IPS DF 6.9 (cell line): ENCODE results near the gene SH3RF2.

Source experiments
- DNase-seq: peaks from one replicate; pipeline ENCODE4 v3.0.0-alpha.2; 2013; ENCODE audit warnings: low read depth, low spot score
- H3K27ac ChIP-seq: one replicate; pipeline ENCODE4 v1.5.1; 2013; ENCODE audit warnings: low read length, control low read depth
- H3K27me3 ChIP-seq: 2 replicates; pipeline ENCODE4 v1.6.1; 2013; ENCODE audit warnings: mild to moderate bottlenecking, low read length; ENCODE audit not compliant: control insufficient read depth, insufficient read depth
- H3K36me3 ChIP-seq: 2 replicates; pipeline ENCODE4 v1.6.1; 2013; ENCODE audit warnings: low read length; ENCODE audit not compliant: control insufficient read depth, insufficient read depth
- H3K4me1 ChIP-seq: 2 replicates; pipeline ENCODE4 v1.6.1; 2013; ENCODE audit warnings: low read length; ENCODE audit not compliant: control insufficient read depth, insufficient read depth
- H3K4me3 ChIP-seq: 2 replicates; pipeline ENCODE4 v1.5.1; 2013; ENCODE audit warnings: mild to moderate bottlenecking, low read length
- H3K9me3 ChIP-seq: 2 replicates; pipeline ENCODE4 v1.6.1; 2013; ENCODE audit warnings: low read length, inconsistent platforms; ENCODE audit not compliant: control insufficient read depth, insufficient read depth
- WGBS: extraction: QIAGEN DNeasy Blood & Tissue Kit; methylation state at CpG from one replicate; pipeline ENCODE4 v1.1.7; 2013; ENCODE audit warnings: mixed read lengths, missing lambda C conversion rate; ENCODE audit not compliant: insufficient read length, insufficient coverage; 5-methylcytosine and 5-hydroxymethylcytosine counted together

SH3RF2 gene

DNA sequence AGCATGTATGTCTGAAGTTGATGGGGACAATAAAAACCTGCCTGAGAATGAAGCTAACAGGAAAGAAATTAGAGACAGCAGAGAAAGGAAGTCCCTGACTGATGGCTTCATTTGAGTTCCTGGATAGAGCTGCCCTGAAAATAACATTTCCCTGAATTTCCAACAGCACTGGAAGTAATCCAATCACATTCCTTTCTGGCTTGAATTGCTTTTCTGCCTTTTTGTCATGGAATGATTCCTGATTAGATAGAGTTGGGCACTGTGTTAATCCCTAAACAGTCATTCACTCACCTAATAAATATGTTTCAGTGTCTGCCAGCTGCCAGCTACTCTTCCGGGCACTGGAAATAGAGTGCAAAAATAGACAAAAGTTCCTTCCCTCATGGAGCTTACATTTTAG is 30.0 kb upstream of the SH3RF2 start:
- no peaks in the 10 kb centered on the region for H3K36me3 ChIP-seq
- no peak for DNase-seq
- no peaks in the 10 kb centered on the region for H3K27me3 ChIP-seq
- WGBS, result no CpG with 5 or more reads among the region's 1 CpG
- no peaks in the 10 kb centered on the region for H3K4me1 ChIP-seq
- no peaks in the 10 kb centered on the region for H3K9me3 ChIP-seq
- H3K4me3 ChIP-seq, result no peak overlapping the region
- no peak overlapping the region for H3K27ac ChIP-seq

DNA sequence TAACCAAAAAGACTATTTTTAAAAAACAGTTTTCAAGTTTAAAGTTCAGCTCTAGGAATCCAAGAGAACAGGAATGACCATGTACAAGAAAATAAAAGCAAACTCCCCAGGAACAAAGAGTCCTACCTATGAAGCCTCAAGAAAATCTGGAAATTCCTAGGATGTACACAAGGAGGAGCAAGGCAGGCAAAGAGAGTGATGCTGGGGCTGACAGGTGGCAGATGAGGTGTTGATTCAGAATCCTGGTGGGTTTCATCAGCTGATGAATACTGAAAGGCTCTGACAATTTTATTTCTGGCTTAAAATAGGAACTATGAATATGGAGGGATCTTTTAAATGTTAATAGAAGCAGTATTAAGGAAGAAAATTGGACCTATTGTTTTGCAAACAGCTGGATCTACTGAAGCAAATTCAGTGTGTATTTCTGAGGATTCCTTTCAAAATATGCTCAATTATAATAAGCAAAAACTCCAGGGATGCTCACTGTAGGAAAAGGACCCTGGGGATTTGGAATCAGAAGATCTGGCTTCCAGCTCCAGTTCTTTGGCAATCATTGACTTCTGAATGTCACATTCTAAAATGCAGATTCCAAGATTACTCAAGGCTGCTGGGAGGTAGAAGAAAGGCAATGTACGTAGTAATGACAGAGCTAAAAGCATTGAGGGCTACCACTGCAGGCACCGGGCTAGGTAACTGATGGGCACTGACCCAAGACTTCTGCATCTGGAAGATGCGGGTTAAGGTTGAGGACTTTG is 28.0 kb upstream of the SH3RF2 start:
- no CpG with 5 or more reads among the region's 3 CpGs for WGBS
- Histone ChIP-seq H3K4me1 (no peaks in the 10 kb centered on the region), H3K4me3 (no peak overlapping the region), H3K9me3 (no peaks in the 10 kb centered on the region), H3K27ac (no peak overlapping the region), H3K27me3 (no peaks in the 10 kb centered on the region), H3K36me3 (no peaks in the 10 kb centered on the region)
- no peak for DNase-seq

- Histone ChIP-seq H3K27me3 (no peaks in the 10 kb centered on the region), H3K36me3 (no peaks in the 10 kb centered on the region), H3K4me1 (no peaks in the 10 kb centered on the region), H3K27ac (no peak overlapping the region), H3K9me3 (no peaks in the 10 kb centered on the region), H3K4me3 (no peak overlapping the region)
- DNase-seq, result no peak
- WGBS, result no CpG with 5 or more reads among the region's 6 CpGs
Measured at GRCh38 chr5:145911164-145911563, 25.2 kb upstream of the SH3RF2 start.

DNA sequence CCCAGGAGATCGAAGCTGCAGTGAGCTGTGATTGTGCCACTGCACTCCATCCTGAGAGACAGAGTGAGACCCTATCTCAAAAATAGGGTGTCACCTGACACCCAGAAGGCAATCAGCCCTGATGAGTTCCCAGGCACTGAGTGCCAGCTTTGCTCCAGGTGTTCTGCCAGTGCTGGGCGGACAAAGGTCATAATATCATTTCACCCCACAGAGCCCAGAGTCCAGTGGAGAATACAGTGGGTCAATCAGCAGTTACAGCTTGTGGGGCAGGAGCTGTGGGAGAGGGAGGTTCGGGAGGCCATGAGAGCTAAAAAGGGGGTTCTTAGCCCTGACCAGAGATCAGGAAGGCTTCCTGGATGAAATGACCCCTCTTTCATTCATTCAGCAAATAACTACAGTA is 24.4 kb upstream of the SH3RF2 start:
- H3K36me3 ChIP-seq, result no peaks in the 10 kb centered on the region
- H3K27ac ChIP-seq, result no peak overlapping the region
- H3K4me3 ChIP-seq, result no peak overlapping the region
- H3K9me3 ChIP-seq, result no peaks in the 10 kb centered on the region
- no peaks in the 10 kb centered on the region for H3K27me3 ChIP-seq
- WGBS, result no CpG with 5 or more reads among the region's 3 CpGs
- no peaks in the 10 kb centered on the region for H3K4me1 ChIP-seq
- no peak for DNase-seq

DNA sequence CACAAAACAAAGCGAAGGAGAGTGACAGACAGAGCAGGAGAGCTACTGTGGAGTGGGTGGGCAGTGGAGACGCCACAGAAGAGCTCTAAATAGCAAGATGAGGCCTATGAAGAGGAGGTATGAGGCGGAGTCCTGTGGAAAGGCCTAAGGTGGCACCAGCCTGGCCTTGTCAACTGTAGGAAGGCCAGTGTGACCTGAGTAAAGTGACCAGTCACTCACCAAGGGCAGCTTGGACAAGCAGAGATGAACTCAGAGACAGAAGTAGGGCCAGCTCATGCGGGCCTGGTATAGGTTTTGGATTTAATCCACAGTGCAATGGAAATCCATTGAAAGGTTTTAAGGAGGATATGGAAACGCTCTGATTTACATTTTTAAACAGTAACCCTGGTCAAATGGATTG is 23.8 kb upstream of the SH3RF2 start:
- Histone ChIP-seq H3K27ac (no peak overlapping the region), H3K27me3 (no peaks in the 10 kb centered on the region), H3K4me1 (no peaks in the 10 kb centered on the region), H3K4me3 (no peak overlapping the region), H3K36me3 (no peaks in the 10 kb centered on the region), H3K9me3 (no peaks in the 10 kb centered on the region)
- no peak for DNase-seq
- no CpG with 5 or more reads among the region's 5 CpGs for WGBS

GRCh38 chr5:145913701-145914100 is 22.7 kb upstream of the SH3RF2 start:
- Histone ChIP-seq H3K27ac (no peak overlapping the region), H3K36me3 (no peaks in the 10 kb centered on the region), H3K9me3 (no peaks in the 10 kb centered on the region), H3K27me3 (no peaks in the 10 kb centered on the region), H3K4me1 (no peaks in the 10 kb centered on the region), H3K4me3 (no peak overlapping the region)
- no peak for DNase-seq
- no CpG with 5 or more reads among the region's 7 CpGs for WGBS

DNA sequence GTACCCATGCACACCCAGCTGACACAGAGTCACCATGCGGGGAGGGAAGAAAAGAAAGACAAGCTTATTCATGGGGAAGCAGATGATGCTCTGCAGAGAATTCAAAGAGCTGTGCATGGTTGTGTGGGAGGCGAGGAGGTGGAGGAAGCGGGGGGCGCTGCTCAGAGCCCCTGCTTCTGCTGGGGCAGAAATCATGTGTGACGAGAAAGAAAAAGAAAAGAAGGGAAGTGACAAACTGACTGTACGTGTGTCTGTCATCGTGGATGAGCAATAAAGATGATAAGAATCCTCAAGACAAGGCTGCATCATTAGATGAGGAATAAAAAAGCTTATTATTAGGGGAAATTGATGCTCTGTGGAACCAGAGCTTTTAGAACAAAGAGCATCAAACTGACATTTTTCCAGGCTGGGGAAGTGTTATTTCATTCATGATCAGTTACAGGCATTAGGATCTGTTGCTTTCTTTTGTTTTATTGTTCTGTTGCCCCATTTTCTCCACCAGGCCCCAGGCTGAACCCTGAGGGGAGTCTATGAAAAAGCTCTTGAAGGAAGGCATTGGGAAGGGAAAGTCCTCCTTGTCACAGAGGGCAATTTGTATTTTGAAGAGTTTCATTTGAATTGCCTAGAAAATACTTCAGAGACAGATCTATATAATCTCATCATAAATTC is 20.3 kb upstream of the SH3RF2 start:
- WGBS, result no CpG with 5 or more reads among the region's 7 CpGs
- no peak for DNase-seq

DNA sequence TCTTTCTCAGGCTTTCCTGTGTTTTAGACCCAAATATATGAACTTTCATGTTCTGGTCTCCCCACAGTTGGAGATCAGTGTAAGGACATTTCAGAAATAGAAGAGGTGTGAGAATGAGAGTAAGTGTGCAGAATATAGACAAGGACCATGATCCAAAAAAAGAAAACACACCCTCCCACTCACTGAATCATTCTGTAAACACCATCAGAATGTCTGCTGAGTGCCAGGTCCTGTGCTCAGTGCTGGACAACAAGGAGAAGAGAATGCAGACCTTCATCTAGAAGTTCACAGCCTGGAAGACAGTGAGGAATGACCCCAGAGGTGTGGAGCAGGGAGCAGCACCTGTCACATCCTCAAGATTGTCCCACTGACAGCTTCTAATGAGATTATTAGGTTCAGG is 19.1 kb upstream of the SH3RF2 start:
- Histone ChIP-seq H3K27ac (no peak overlapping the region), H3K9me3 (no peaks in the 10 kb centered on the region), H3K27me3 (no peaks in the 10 kb centered on the region), H3K4me3 (no peak overlapping the region), H3K4me1 (0 out of 2 replicates have a peak, but pooled peaks cover 3% of the 10 kb centered on the region), H3K36me3 (no peaks in the 10 kb centered on the region)
- no peak for DNase-seq

More for the DNA sequence above, 20.3 kb upstream of the SH3RF2 start:
- Histone ChIP-seq H3K9me3 (no peaks in the 10 kb centered on the region), H3K36me3 (no peaks in the 10 kb centered on the region), H3K27me3 (no peaks in the 10 kb centered on the region), H3K4me1 (0 out of 2 replicates have a peak, but pooled peaks cover 3% of the 10 kb centered on the region), H3K27ac (no peak overlapping the region), H3K4me3 (no peak overlapping the region)

DNA sequence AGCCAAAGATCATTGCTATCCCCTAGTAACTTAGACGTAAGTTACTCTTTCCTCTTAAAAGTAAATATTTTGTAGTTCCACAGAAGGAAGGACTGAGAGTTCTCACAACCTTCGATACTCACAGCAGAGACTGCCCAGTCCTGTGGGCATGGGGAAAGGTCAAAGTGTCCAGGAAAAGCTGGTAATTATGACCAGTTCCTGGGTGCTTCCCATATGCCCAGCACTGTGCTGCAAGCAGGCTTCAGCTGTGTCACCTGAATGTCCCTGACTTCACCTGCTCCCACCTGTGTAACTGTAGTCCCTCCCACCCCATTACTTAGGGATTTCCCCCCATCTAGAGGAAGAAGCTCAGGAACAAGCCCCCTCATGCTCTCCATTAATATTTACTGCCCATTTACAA is 18.0 kb upstream of the SH3RF2 start:
- Histone ChIP-seq H3K36me3 (no peaks in the 10 kb centered on the region), H3K4me3 (no peak overlapping the region), H3K9me3 (no peaks in the 10 kb centered on the region), H3K27me3 (no peaks in the 10 kb centered on the region), H3K4me1 (0 out of 2 replicates have a peak, but pooled peaks cover 3% of the 10 kb centered on the region), H3K27ac (no peak overlapping the region)
- no CpG with 5 or more reads among the region's 2 CpGs for WGBS
- no peak for DNase-seq

GRCh38 chr5:145919413-145919812 is 17.0 kb upstream of the SH3RF2 start:
- Histone ChIP-seq H3K36me3 (no peaks in the 10 kb centered on the region), H3K27me3 (no peaks in the 10 kb centered on the region)

More at GRCh38 chr5:145919413-145919812, 17.0 kb upstream of the SH3RF2 start:
- H3K27ac ChIP-seq, result no peak overlapping the region
- 100% methylated on average over 1 of the region's 6 CpGs for WGBS
- no peak overlapping the region for H3K4me3 ChIP-seq
- H3K4me1 ChIP-seq, result 0 out of 2 replicates have a peak, but pooled peaks cover 3% of the 10 kb centered on the region
- no peak for DNase-seq
- no peaks in the 10 kb centered on the region for H3K9me3 ChIP-seq
